ENCODE measurements around the gene PAF1. TPM values are rescaled to one million over a fixed set of nuclear protein-coding genes. Genes with fewer than 3 reads are reported as not detected.

The PAF1 gene
- total RNA-seq, 1 donor from 2014 or later, result 36.7 TPM

Small RNA genes lying within 50 kb of the gene (small RNA-seq; reads per million reads assigned to genes)
- gene AC011445.2, result 0.08 reads per million
- gene MIR4530, result not detected
- not detected for gene RN7SL566P

Other genes starting within 250 kb of the PAF1 start
- not detected for gene NCCRP1, start 194.1 kb downstream of the PAF1 start, total RNA-seq
- not detected for gene SYCN, start 186.8 kb downstream of the PAF1 start, total RNA-seq
- not detected for gene IFNL3, start 146.1 kb downstream of the PAF1 start, total RNA-seq
- gene IFNL4, start 142.2 kb downstream of the PAF1 start, total RNA-seq, result under 0.01 TPM
- gene IFNL2, start 122.7 kb downstream of the PAF1 start, total RNA-seq, result not detected
- not detected for gene IFNL1, start 94.7 kb downstream of the PAF1 start, total RNA-seq
- gene LRFN1, start 70.2 kb downstream of the PAF1 start, total RNA-seq, result 5.3 TPM
- 2.9 TPM for gene GMFG, start 55.1 kb downstream of the PAF1 start, total RNA-seq
- 13.0 TPM for gene SAMD4B, start 48.7 kb downstream of the PAF1 start, total RNA-seq
- 9.8 TPM for gene MED29, start 272 bp upstream of the PAF1 start, total RNA-seq
- gene ZFP36, start 15.7 kb upstream of the PAF1 start, total RNA-seq, result 0.41 TPM
- gene PLEKHG2, start 21.6 kb upstream of the PAF1 start, total RNA-seq, result 17.5 TPM
- gene RPS16, start 44.8 kb upstream of the PAF1 start, total RNA-seq, result 59.1 TPM
- 59.5 TPM for gene SUPT5H, start 54.5 kb upstream of the PAF1 start, total RNA-seq
- 43.2 TPM for gene TIMM50, start 89.7 kb upstream of the PAF1 start, total RNA-seq
- 13.9 TPM for gene DLL3, start 107.8 kb upstream of the PAF1 start, total RNA-seq
- 0.41 TPM for gene SELENOV, start 124.0 kb upstream of the PAF1 start, total RNA-seq
- gene EID2B, start 141.7 kb upstream of the PAF1 start, total RNA-seq, result 24.1 TPM
- 22.4 TPM for gene EID2, start 149.1 kb upstream of the PAF1 start, total RNA-seq
- gene LGALS13, start 211.4 kb upstream of the PAF1 start, total RNA-seq, result 0.82 TPM

Measured in frontal cortex (tissue), 1 donor.